Activated CD4-positive, alpha-beta memory T cell treated with anti-CD3 and anti-CD28 coated beads for 36 hours (primary cell): ENCODE measurements around the gene FBXL17. TPM values are rescaled to one million over a fixed set of nuclear protein-coding genes. Genes with fewer than 3 reads are reported as not detected.

Experiments used
- CTCF ChIA-PET: fragments of 350-600 bp; sonication (Branson Sonifier 250); formaldehyde crosslinking; loops from one replicate; lab custom pipeline; 2021; ENCODE audit warnings: antibody characterized with exemption, inconsistent platforms; lab: Charles Lee
- POLR2A ChIA-PET: fragments of 350-600 bp; sonication (Branson Sonifier 250); formaldehyde crosslinking; loops from one replicate; lab custom pipeline; 2021; ENCODE audit warnings: antibody characterized with exemption; lab: Charles Lee
- DNase-seq: peaks from one replicate; pipeline ENCODE4 v3.0.0-alpha.2; 2020
- H3K27ac Mint-ChIP-seq: one replicate; pipeline ENCODE4 v1.8.0; 2021; ENCODE audit warnings: mixed read lengths
- H3K27me3 Mint-ChIP-seq: one replicate; pipeline ENCODE4 v1.8.0; 2021; ENCODE audit warnings: mixed read lengths
- H3K36me3 Mint-ChIP-seq: one replicate; pipeline ENCODE4 v1.8.0; 2021; ENCODE audit warnings: mixed read lengths
- H3K4me1 Mint-ChIP-seq: one replicate; pipeline ENCODE4 v1.8.0; 2021; ENCODE audit warnings: low read depth, mixed read lengths
- H3K4me3 Mint-ChIP-seq: one replicate; pipeline ENCODE4 v1.8.0; 2021; ENCODE audit warnings: mild to moderate bottlenecking, mixed read lengths
- H3K9me3 Mint-ChIP-seq: one replicate; pipeline ENCODE4 v1.8.0; 2021; ENCODE audit warnings: mixed read lengths
- intact Hi-C: fragments of 100-400 bp; cut with micrococcal nuclease; formaldehyde crosslinking; loops from one replicate; pipeline ENCODE4 v1.15.1; 2023
- total RNA-seq, 2 experiments: library from RNA; stranded (reverse); gene quantifications; one replicate each; pipeline ENCODE4 v1.2.3, GENCODE V29; 2021

Gene FBXL17
- total RNA-seq, 2 experiments from 2014 or later: 5.5 to 6.7 TPM

DNA sequence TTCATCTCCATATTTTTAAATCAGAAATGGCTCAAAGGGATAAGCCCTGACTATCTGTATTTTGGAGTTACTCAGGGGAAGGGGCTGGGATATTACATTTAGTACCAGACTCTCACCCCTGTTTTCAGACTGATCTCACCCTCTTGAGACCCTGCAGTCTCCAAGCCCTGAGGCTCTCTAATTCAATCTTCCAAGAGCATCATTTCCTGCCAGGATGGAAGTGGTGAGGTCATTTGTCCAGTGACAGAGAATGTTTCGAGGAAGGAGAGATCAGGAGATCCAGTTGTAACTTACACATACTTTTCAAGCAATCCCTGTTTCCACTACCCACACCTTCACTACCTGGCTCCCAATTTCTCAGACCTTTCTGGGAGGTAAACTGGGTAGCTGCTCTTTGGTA is 415.7 kb downstream of the FBXL17 start:
- Mint-ChIP-seq H3K4me1 (no peaks in the 10 kb centered on the region), H3K9me3 (no peaks in the 10 kb centered on the region), H3K4me3 (no peak overlapping the region), H3K36me3 (peaks cover 2% of the 10 kb centered on the region), H3K27ac (no peak overlapping the region), H3K27me3 (no peaks in the 10 kb centered on the region)
- intact Hi-C loops: no loop called here
- POLR2A ChIA-PET: no interaction called here
- CTCF ChIA-PET: no interaction called here
- no peak for DNase-seq

DNA sequence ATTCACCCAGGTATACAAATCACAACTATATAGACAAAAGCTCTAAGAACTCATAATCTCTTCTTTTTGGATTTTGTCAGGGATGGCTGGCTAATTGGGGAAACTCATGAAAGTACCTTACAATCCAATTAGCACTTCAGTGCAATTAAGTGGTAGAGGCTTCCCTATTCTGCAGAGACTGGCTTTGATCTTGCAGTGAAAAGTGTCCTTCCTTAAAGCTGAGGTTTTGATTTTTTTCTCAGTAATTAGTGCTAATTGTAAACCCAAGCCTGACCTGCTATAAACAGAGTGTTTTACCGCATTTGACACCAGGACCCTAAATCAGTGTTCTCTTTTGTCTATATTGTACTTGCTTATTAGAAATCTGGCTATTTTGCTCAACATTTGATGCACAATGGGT is 417.2 kb downstream of the FBXL17 start:
- no peaks in the 10 kb centered on the region for H3K4me1 Mint-ChIP-seq
- CTCF ChIA-PET: no interaction called here
- no peaks in the 10 kb centered on the region for H3K27me3 Mint-ChIP-seq
- no peak for DNase-seq
- no peaks in the 10 kb centered on the region for H3K9me3 Mint-ChIP-seq
- POLR2A ChIA-PET: no interaction called here
- no peaks in the 10 kb centered on the region for H3K36me3 Mint-ChIP-seq
- intact Hi-C loops: no loop called here
- no peak overlapping the region for H3K27ac Mint-ChIP-seq
- no peak overlapping the region for H3K4me3 Mint-ChIP-seq

DNA sequence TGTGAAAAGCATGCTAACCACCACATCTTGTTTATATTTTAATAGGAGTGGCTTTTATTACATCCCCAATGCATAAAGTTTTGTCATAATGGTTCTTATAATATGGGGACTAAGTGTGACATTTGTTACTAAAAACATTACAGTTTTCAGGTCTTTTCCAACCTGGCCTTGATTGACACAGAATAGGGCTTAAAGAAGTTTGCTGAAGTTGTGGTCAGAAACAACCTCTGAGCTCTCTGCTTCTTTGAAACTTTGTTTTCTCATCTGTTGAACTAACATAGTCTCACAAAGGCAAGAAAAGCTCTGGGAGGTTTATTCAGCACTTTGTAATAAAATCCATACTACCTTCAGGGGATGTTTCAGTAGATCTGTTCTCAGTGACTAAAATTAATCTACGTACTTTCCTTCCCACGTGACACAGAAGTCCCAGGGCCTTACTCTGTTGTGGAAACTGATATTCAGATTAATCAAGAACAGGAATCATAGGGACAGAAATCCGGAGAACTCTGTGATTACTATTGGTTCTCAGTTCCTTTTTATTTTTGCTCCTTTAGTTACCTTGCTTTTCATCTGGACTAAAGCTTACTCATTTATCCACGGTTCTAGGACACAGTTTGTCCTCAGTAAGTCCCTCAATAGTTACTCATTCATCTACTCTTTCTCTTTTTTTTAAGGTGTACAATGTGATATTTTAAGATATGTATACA is 422.2 kb downstream of the FBXL17 start:
- intact Hi-C loops: no loop called here
- no peak for DNase-seq
- Mint-ChIP-seq H3K27me3 (no peaks in the 10 kb centered on the region), H3K9me3 (no peaks in the 10 kb centered on the region), H3K4me1 (peaks cover 2% of the 10 kb centered on the region), H3K36me3 (no peaks in the 10 kb centered on the region), H3K27ac (no peak overlapping the region), H3K4me3 (no peak overlapping the region)
- CTCF ChIA-PET: no interaction called here
- POLR2A ChIA-PET: no interaction called here

DNA sequence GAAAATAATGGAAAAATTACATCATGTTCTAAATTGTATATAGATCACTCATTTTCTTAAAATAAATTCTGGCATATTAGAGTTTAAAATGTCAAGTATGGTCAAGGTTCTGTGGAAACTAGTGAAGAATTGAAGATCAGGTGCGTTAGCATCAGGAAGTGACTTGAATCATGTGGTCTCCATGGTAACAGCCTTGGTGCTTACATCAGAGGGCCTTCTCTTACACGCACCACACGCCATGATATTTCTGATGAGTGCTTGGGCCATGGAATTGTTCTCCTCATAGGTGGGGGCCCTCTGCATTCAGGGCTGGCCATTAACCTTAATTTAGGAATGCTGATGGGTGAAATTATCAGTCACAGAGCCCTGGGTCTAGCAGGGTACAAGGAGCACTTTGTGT is 423.0 kb downstream of the FBXL17 start:
- Mint-ChIP-seq H3K27ac (no peak overlapping the region), H3K36me3 (no peaks in the 10 kb centered on the region), H3K4me1 (peaks cover 2% of the 10 kb centered on the region), H3K4me3 (no peak overlapping the region), H3K9me3 (no peaks in the 10 kb centered on the region), H3K27me3 (no peaks in the 10 kb centered on the region)
- ChIA-PET CTCF (no interaction called here), POLR2A (no interaction called here)
- no peak for DNase-seq
- intact Hi-C loops: no loop called here

DNA sequence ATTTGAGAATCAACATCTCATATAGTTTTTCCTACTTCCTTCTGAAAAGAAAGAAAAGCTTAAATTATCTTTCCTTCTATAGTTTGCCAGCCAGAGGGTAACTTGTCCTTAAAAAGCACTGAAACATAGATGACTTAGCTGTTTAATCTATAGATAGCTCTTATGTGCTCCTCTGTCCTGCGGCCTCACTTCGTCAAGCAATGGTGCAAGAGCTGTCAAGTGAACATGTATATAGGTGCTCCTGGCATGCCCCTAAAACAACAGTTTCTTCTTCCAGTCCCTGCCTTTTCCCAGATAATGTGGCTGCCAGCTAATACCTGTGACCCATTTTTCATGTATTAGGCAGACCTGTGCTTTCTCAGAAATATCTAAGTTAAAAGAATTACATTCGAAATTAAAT is 423.5 kb downstream of the FBXL17 start:
- no peak overlapping the region for H3K4me3 Mint-ChIP-seq
- no peaks in the 10 kb centered on the region for H3K9me3 Mint-ChIP-seq
- intact Hi-C loops: no loop called here
- H3K36me3 Mint-ChIP-seq: no peaks in the 10 kb centered on the region
- no peaks in the 10 kb centered on the region for H3K27me3 Mint-ChIP-seq
- peaks cover 2% of the 10 kb centered on the region for H3K4me1 Mint-ChIP-seq
- CTCF ChIA-PET: no interaction called here
- H3K27ac Mint-ChIP-seq: no peak overlapping the region
- no peak for DNase-seq
- POLR2A ChIA-PET: no interaction called here

DNA sequence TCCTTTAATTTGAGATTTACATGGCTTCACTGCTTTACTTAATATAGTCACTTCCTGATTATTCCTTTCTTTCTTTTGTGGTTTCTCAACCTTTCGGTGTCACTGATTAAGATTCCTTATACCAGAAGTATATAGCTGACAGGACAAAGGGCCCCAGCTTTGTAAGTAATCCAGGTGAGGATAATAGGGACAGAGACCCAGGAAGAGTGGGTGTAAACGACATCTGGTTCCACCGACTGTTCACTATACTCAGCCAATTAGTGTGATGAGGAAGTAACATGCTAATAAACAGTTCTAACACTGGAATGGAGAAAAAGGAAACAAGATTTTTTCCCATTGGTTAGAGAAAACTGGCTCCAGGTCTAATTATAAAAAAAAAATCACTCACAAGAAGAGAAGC is 424.8 kb downstream of the FBXL17 start:
- Mint-ChIP-seq H3K4me1 (peaks cover 2% of the 10 kb centered on the region), H3K27ac (no peak overlapping the region), H3K27me3 (no peaks in the 10 kb centered on the region), H3K36me3 (no peaks in the 10 kb centered on the region), H3K4me3 (no peak overlapping the region), H3K9me3 (no peaks in the 10 kb centered on the region)
- intact Hi-C loops: no loop called here
- CTCF ChIA-PET: no interaction called here
- POLR2A ChIA-PET: no interaction called here
- no peak for DNase-seq

DNA sequence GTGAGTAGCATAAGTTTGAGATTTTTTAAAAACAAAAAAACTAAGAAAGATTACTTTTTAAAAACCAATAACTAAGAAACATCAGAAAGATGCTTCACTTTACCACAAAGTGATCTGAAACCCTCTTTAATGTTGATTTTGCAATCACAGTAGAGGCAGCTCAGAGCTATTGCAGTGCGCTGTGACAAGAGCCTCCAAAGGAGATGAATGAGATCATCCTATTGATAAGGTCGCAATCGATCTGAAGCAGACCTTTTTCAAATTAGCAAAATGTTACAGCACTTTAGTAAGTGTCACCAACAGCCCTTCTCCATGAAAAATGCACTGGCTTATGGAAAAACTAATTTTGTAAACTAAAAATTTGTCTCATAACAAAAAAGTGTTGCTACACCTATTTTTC is 426.6 kb downstream of the FBXL17 start:
- Mint-ChIP-seq H3K9me3 (no peaks in the 10 kb centered on the region), H3K27ac (no peak overlapping the region), H3K36me3 (no peaks in the 10 kb centered on the region), H3K4me1 (peaks cover 6% of the 10 kb centered on the region), H3K4me3 (no peak overlapping the region), H3K27me3 (no peaks in the 10 kb centered on the region)
- intact Hi-C loops: no loop called here
- no peak for DNase-seq
- CTCF ChIA-PET: interaction anchor here (0.9 kb wide), 1 partner anchor 24 kb away, joined by 3 read pairs; no protein-coding TSS in a partner anchor
- POLR2A ChIA-PET: no interaction called here

DNA sequence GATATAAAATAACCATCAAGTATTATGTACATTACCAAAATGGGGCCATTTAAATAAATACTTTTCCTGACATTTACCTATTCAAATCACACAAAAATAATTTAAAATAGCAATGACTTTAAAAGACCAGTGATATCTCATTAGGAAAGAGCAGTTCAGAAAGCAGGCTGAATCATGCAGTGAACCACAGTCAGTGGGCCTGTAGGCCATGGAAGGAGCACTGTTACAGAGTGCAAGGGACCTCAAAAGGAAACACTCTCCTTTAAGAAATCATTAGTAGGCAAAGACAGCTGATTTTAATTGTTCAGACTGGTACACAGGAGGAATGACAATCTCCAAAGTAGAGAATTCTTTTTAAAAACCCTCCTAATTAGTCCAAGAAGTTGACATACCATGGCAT is 427.6 kb downstream of the FBXL17 start:
- Mint-ChIP-seq H3K4me3 (no peak overlapping the region), H3K9me3 (no peaks in the 10 kb centered on the region), H3K27me3 (no peaks in the 10 kb centered on the region), H3K4me1 (peaks cover 12% of the 10 kb centered on the region), H3K27ac (no peak overlapping the region), H3K36me3 (no peaks in the 10 kb centered on the region)
- ChIA-PET POLR2A (no interaction called here), CTCF (interaction anchor here (0.9 kb wide), 1 partner anchor 25 kb away, joined by 3 read pairs; no protein-coding TSS in a partner anchor)
- intact Hi-C loops: no loop called here
- DNase-seq: no peak

DNA sequence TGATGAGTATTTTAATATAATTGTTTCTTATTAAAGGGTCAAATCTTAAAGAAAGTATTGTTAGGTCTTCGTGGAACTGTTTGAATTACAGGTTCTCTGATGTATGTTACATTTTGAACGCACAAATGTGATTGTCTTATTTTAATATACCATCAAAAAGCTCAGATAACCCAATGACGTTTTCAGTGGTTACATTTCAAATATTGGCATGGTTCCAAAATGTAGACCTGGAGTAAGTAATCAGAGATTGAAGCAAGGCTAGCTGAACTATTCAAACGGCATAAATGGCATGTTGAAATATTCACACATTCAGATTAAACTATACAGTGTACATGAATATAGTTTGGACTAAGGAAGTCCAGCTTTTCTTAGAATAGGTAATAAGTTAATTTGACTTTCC is 429.4 kb downstream of the FBXL17 start:
- no peaks in the 10 kb centered on the region for H3K27me3 Mint-ChIP-seq
- peaks cover 12% of the 10 kb centered on the region for H3K4me1 Mint-ChIP-seq
- H3K9me3 Mint-ChIP-seq: no peaks in the 10 kb centered on the region
- DNase-seq: no peak
- H3K36me3 Mint-ChIP-seq: no peaks in the 10 kb centered on the region
- H3K4me3 Mint-ChIP-seq: no peak overlapping the region
- intact Hi-C loops: no loop called here
- no peak overlapping the region for H3K27ac Mint-ChIP-seq
- ChIA-PET POLR2A (no interaction called here), CTCF (no interaction called here)

DNA sequence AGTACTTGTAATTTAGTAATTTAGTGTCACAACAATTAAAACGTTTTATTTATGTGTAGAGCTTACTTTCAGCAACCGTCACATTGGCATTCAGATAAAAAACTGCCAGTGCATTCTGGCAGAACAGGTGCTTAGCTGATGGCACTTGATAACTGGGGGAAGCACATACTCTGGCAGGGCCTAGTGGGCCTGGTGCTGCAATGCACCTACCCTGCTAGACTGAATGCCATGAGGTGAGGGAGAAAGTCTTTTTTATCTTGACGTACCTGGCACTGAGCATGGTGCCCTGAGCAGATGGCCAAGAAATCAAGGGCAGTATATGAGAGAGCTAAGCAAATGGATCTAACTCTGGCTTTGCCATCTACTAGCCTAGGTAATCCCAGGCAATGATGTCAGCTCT is 430.6 kb downstream of the FBXL17 start:
- intact Hi-C loops: no loop called here

DNA sequence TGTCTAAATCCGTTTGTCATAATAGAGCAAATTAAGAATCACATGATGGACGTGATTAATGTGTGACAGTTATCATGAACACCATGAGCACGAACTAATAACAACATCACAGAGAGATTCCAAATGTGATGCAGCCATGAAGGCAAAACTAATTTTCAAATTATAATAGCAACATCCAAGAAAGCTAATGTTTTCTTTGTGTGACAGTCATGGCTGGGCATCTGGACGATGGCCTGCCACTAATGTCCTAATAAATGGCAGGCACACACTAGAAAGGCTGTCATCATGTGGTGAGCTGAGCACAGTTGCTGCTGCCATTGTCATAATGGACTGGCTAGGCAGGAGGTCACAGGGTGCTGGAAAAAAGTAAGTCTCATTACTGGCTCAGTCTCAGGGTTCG is 431.1 kb downstream of the FBXL17 start:
- Mint-ChIP-seq H3K36me3 (no peaks in the 10 kb centered on the region), H3K27me3 (no peaks in the 10 kb centered on the region), H3K9me3 (no peaks in the 10 kb centered on the region), H3K4me3 (no peak overlapping the region), H3K4me1 (peaks cover 12% of the 10 kb centered on the region), H3K27ac (no peak overlapping the region)
- no peak for DNase-seq
- POLR2A ChIA-PET: no interaction called here
- CTCF ChIA-PET: interaction anchor here (1.1 kb wide), 1 partner anchor 22 kb away, joined by 3 read pairs; no protein-coding TSS in a partner anchor
- intact Hi-C loops: no loop called here

More for the DNA sequence above, 430.6 kb downstream of the FBXL17 start:
- POLR2A ChIA-PET: no interaction called here
- H3K27me3 Mint-ChIP-seq: no peaks in the 10 kb centered on the region
- H3K36me3 Mint-ChIP-seq: no peaks in the 10 kb centered on the region
- CTCF ChIA-PET: interaction anchor here (1.1 kb wide), 1 partner anchor 22 kb away, joined by 3 read pairs; no protein-coding TSS in a partner anchor
- H3K9me3 Mint-ChIP-seq: no peaks in the 10 kb centered on the region
- H3K4me1 Mint-ChIP-seq: peaks cover 12% of the 10 kb centered on the region
- DNase-seq: no peak
- H3K4me3 Mint-ChIP-seq: no peak overlapping the region
- H3K27ac Mint-ChIP-seq: no peak overlapping the region

DNA sequence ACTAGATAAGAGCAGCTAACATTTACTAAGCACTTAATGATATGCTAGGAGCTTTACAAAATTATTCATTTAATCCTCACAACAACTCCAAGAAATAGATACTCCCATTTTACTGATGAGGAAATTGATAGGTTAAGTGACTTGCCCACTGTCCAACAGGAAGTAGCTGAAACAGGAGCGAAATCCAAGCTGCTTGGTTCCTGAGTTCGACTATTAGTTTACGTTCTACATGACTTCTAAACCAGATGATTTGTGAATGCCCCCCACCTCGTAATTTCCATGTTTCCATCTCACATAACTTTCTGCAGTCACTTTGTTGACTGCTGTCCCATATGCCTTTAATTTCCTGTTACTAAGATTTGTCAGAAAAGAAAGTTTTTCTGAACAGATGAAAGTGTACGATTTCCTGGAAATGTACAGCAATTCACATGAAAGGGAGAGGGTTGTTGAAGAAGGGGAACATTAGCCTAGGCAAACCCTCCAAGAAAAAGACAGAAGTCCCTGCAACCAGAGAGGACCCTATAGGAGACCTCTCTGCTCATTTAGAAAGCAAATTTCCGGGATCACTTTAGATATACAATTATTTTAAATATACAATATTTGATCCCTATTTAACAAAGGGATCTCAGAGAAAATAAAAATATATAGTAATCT is 432.1 kb downstream of the FBXL17 start:
- no peak overlapping the region for H3K4me3 Mint-ChIP-seq
- peaks cover 12% of the 10 kb centered on the region for H3K4me1 Mint-ChIP-seq
- H3K27ac Mint-ChIP-seq: no peak overlapping the region
- POLR2A ChIA-PET: no interaction called here
- no peaks in the 10 kb centered on the region for H3K27me3 Mint-ChIP-seq
- CTCF ChIA-PET: no interaction called here
- no peaks in the 10 kb centered on the region for H3K9me3 Mint-ChIP-seq
- DNase-seq: no peak
- no peaks in the 10 kb centered on the region for H3K36me3 Mint-ChIP-seq
- intact Hi-C loops: no loop called here

DNA sequence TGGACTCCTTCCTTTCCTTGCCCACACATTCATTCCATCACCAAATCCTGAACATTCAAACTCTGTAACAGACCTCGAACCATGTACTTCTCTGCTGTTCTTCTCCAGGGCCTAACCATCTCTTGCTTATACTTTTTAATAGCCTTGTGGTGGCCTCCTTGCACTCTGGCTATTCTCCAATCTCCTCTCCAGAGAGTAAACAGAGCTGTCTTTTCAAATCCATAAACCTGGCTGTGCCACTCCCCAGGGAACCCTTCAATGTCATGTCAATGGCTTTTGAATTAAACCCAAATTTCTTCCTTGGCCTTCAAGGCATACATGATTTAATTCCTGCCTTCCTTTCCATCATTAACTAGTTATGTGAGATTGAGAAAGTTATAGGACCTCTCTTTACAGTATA is 433.5 kb downstream of the FBXL17 start:
- no peak for DNase-seq
- H3K4me1 Mint-ChIP-seq: peaks cover 12% of the 10 kb centered on the region
- no peaks in the 10 kb centered on the region for H3K9me3 Mint-ChIP-seq
- no peak overlapping the region for H3K4me3 Mint-ChIP-seq
- H3K36me3 Mint-ChIP-seq: no peaks in the 10 kb centered on the region
- H3K27ac Mint-ChIP-seq: no peak overlapping the region
- H3K27me3 Mint-ChIP-seq: no peaks in the 10 kb centered on the region
- POLR2A ChIA-PET: no interaction called here
- CTCF ChIA-PET: no interaction called here
- intact Hi-C loops: no loop called here
